ENCODE results near the gene CCDC91. TPM values are rescaled to one million over a fixed set of nuclear protein-coding genes. Genes with fewer than 3 reads are reported as not detected.

Gene CCDC91
- total and polyA plus RNA-seq, 2 of the 4 experiments (the other 2 are of a cell fraction) = 8.6 to 14.7 TPM

GRCh38 chr12:28349196-28349595, 158.9 kb downstream of the CCDC91 start:
- H2AK5ac ChIP-seq (ENCODE audit: low read depth, low read length) = no peak overlapping the region
- no peak for ATAC-seq (ENCODE audit: low read depth)
- in situ Hi-C loops (cut with MboI; ENCODE audit: low sequenced_read_pairs) = no loop called here
- dilution Hi-C loops (cut with HindIII; ENCODE audit: low sequenced_read_pairs, unreplicated experiment) = no loop called here
- H3K27me3 ChIP-seq (ENCODE audit: control insufficient read depth, insufficient read depth, low read length) = no peaks in the 10 kb centered on the region
- H2BK15ac ChIP-seq (ENCODE audit: low read depth, low read length) = no peak overlapping the region
- H3K23ac ChIP-seq (ENCODE audit: low read depth, low read length) = no peak overlapping the region
- H2BK5ac ChIP-seq (ENCODE audit: low read depth, low read length, poor library complexity, severe bottlenecking) = no peak overlapping the region
- no peak overlapping the region for H3K14ac ChIP-seq (replicated peaks; ENCODE audit: low read depth, low read length)
- H3K27ac ChIP-seq (ENCODE audit: insufficient read depth, low read length) = no peak overlapping the region
- no peaks in the 10 kb centered on the region; the same call in 1 of the 2 replicates for H3K9me1 ChIP-seq (ENCODE audit: insufficient read depth, low read length)
- no peak overlapping the region for H2AK9ac ChIP-seq (replicated peaks; ENCODE audit: low read depth, low read length, poor library complexity)
- H3K9me3 ChIP-seq (ENCODE audit: control insufficient read depth, insufficient read depth, low read length) = peaks cover 8% of the 10 kb centered on the region
- 0 out of 4 replicates have a peak, but pooled peaks cover 0 to 3% of the 10 kb centered on the region in 2 experiments for H3K79me1 ChIP-seq (ENCODE audit: low read depth in 1 of 2, low read length in 2 of 2)
- no peak overlapping the region for H3K18ac ChIP-seq (ENCODE audit: low read depth, low read length)
- DNase-seq = no peak
- no peak overlapping the region for H3K4ac ChIP-seq (ENCODE audit: low read depth, low read length)
- H3K56ac ChIP-seq (ENCODE audit: extremely low read depth, insufficient read depth, low read length) = no peak overlapping the region
- no peak overlapping the region for H4K91ac ChIP-seq (ENCODE audit: insufficient read depth, low read depth, low read length)
- H2AFZ ChIP-seq (replicated peaks; ENCODE audit: low read length, poor library complexity) = no peak overlapping the region
- H4K8ac ChIP-seq (ENCODE audit: low read depth in 2 of 2, low read length in 2 of 2) = no peak overlapping the region
- no peak overlapping the region for H3K4me2 ChIP-seq (ENCODE audit: low read depth, low read length)
- BruUV-seq (replicated peaks) = no TSS peak
- no peaks in the 10 kb centered on the region for H3K4me1 ChIP-seq (ENCODE audit: control insufficient read depth, insufficient read depth, low read length)
- no peak overlapping the region for H4K5ac ChIP-seq (ENCODE audit: low read depth, low read length)
- no peak overlapping the region for H2BK120ac ChIP-seq (ENCODE audit: low read depth, low read length)
- H3K9ac ChIP-seq (ENCODE audit: low read depth, low read length) = no peak overlapping the region
- POLR2A ChIA-PET (ENCODE audit: unreplicated experiment) = no interaction called here
- TF ChIP-seq MAFK (IDR thresholded peaks at IDR 0.05; ENCODE audit: low read depth, low read length) (no peak), USF2 (IDR thresholded peaks at IDR 0.05; ENCODE audit: low read depth, low read length) (no peak), NFE2L2 (IDR thresholded peaks at IDR 0.05; ENCODE audit: low read depth, low read length) (no peak), MAZ (IDR thresholded peaks at IDR 0.05; ENCODE audit: borderline replicate concordance, low read depth, low read length) (no peak)
- CTCF ChIA-PET = interaction anchor here (0.6 kb wide), 1 partner anchor 704 kb away, joined by 3 read pairs; no protein-coding TSS in a partner anchor
- intact Hi-C loops (cut with micrococcal nuclease) = no loop called here
- no CpG with 5 or more reads among the region's 2 CpGs for WGBS, 2 experiments (ENCODE audit: extremely low coverage in 2 of 2, insufficient read length in 1 of 2)
- no peak overlapping the region for H3K4me3 ChIP-seq (ENCODE audit: insufficient read depth, low read depth, low read length)
- H2BK20ac ChIP-seq (ENCODE audit: low read depth, low read length) = no peak overlapping the region
- H3K36me3 ChIP-seq (ENCODE audit: control insufficient read depth, insufficient read depth, low read length) = peaks cover 2% of the 10 kb centered on the region; the same call in 1 of the 2 replicates
- no peaks in the 10 kb centered on the region for H4K20me1 ChIP-seq (ENCODE audit: insufficient read depth, low read length)

Data from IMR-90 (cell line).